Measurements from ENCODE around the gene URB1.

DNA sequence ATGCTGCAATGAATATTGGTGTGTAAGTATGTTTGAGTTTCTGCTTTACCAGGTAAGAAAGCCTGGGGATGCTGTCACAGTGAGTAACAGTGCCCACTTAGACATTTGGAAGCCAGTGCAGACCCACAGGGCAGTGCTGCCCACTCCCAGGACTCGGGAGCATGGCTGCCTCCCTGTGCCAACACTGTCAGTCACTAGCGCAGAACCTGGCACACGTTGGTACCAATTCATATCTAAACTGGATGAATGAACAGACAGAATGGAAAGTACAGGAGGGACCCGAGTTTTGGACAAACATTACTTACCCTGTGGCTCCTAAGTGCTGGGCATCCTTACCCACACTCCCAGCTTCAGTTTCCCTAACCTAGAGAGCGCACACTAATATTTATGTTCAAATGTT is 18.1 kb upstream of the URB1 start:
- no peak for TF ChIP-seq ZZZ3 (IDR thresholded peaks at IDR 0.05)
- no peak for TF ChIP-seq MED1 (CRISPR knock-in tag; IDR thresholded peaks at IDR 0.05; ENCODE audit: borderline replicate concordance)
- no peak for TF ChIP-seq SETDB1 (IDR thresholded peaks at IDR 0.05; ENCODE audit: low read length)
- TF ChIP-seq, protein P1, sequence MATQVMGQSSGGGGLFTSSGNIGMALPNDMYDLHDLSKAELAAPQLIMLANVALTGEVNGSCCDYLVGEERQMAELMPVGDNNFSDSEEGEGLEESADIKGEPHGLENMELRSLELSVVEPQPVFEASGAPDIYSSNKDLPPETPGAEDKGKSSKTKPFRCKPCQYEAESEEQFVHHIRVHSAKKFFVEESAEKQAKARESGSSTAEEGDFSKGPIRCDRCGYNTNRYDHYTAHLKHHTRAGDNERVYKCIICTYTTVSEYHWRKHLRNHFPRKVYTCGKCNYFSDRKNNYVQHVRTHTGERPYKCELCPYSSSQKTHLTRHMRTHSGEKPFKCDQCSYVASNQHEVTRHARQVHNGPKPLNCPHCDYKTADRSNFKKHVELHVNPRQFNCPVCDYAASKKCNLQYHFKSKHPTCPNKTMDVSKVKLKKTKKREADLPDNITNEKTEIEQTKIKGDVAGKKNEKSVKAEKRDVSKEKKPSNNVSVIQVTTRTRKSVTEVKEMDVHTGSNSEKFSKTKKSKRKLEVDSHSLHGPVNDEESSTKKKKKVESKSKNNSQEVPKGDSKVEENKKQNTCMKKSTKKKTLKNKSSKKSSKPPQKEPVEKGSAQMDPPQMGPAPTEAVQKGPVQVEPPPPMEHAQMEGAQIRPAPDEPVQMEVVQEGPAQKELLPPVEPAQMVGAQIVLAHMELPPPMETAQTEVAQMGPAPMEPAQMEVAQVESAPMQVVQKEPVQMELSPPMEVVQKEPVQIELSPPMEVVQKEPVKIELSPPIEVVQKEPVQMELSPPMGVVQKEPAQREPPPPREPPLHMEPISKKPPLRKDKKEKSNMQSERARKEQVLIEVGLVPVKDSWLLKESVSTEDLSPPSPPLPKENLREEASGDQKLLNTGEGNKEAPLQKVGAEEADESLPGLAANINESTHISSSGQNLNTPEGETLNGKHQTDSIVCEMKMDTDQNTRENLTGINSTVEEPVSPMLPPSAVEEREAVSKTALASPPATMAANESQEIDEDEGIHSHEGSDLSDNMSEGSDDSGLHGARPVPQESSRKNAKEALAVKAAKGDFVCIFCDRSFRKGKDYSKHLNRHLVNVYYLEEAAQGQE (IDR thresholded peaks at IDR 0.05; ENCODE audit: borderline replicate concordance) = no peak
- TF ChIP-seq, protein P1 (CRISPR knock-in tag; IDR thresholded peaks at IDR 0.05; ENCODE audit: low read depth) = no peak
- no peak for TF ChIP-seq RBM39 (optimal IDR thresholded peaks at IDR 0.05; ENCODE audit: low read depth, low read length)
- no peak for TF ChIP-seq MEF2A (IDR thresholded peaks at IDR 0.05; ENCODE audit: control insufficient read depth, low read depth, low read length)
- TF ChIP-seq, protein P2, sequence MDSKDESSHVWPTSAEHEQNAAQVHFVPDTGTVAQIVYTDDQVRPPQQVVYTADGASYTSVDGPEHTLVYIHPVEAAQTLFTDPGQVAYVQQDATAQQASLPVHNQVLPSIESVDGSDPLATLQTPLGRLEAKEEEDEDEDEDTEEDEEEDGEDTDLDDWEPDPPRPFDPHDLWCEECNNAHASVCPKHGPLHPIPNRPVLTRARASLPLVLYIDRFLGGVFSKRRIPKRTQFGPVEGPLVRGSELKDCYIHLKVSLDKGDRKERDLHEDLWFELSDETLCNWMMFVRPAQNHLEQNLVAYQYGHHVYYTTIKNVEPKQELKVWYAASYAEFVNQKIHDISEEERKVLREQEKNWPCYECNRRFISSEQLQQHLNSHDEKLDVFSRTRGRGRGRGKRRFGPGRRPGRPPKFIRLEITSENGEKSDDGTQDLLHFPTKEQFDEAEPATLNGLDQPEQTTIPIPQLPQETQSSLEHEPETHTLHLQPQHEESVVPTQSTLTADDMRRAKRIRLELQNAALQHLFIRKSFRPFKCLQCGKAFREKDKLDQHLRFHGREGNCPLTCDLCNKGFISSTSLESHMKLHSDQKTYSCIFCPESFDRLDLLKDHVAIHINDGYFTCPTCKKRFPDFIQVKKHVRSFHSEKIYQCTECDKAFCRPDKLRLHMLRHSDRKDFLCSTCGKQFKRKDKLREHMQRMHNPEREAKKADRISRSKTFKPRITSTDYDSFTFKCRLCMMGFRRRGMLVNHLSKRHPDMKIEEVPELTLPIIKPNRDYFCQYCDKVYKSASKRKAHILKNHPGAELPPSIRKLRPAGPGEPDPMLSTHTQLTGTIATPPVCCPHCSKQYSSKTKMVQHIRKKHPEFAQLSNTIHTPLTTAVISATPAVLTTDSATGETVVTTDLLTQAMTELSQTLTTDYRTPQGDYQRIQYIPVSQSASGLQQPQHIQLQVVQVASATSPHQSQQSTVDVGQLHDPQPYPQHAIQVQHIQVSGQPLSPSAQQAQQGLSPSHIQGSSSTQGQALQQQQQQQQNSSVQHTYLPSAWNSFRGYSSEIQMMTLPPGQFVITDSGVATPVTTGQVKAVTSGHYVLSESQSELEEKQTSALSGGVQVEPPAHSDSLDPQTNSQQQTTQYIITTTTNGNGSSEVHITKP (IDR thresholded peaks at IDR 0.05; ENCODE audit: partially characterized antibody) = no peak
- TF ChIP-seq ZNF274 (IDR thresholded peaks at IDR 0.05; ENCODE audit: borderline replicate concordance, low read depth, low read length) = no peak
